ENCODE data around the gene SLC24A1.

- TF ChIP-seq CTCF (conservative IDR thresholded peaks at IDR 0.05; ENCODE audit: low read depth, low read length) (peak; percentile 42), EZH2 (IDR thresholded peaks at IDR 0.05; ENCODE audit: borderline replicate concordance, low read depth, low read length, poor library complexity, severe bottlenecking) (no peak)
Measured at GRCh38 chr15:65595960-65596359, 25.8 kb upstream of the SLC24A1 start.

Measured in A673 (cell line).